ENCODE data around the gene GRK4. TPM values are rescaled to one million over a fixed set of nuclear protein-coding genes. Genes with fewer than 3 reads are reported as not detected.

GRK4 gene
- total RNA-seq, 1 experiment from 2014 or later, result 2.5 TPM

DNA sequence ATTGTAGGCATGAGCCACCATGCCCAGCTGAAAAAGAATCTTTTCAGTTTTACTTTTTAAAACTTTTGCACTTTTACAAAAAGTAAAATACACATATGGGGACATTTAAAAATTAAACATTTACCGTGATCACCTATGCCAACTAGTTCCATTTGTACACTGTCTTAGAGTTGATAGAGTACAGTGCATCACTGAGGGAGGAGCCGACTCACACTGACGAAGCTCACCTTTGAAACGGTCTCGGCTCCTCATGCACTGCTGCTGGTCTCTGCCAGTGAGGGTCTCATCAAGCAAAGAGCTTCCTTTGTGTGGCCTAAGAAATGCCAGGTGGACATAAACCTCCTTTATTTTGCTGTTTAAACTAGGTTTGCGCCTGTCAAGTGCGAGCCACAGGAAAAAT, 50.0 kb downstream of the GRK4 start:
- Histone ChIP-seq H3K27me3 (ENCODE audit: control insufficient read depth, insufficient read depth, low read length) (no peaks in the 10 kb centered on the region), H3K36me3 (ENCODE audit: control insufficient read depth, insufficient read depth, low read length) (no peaks in the 10 kb centered on the region), H3K27ac (ENCODE audit: low read length) (no peak overlapping the region), H3K4me1 (ENCODE audit: control insufficient read depth, insufficient read depth, low read length) (no peaks in the 10 kb centered on the region), H3K9me3 (ENCODE audit: control insufficient read depth, insufficient read depth, low read depth, low read length) (no peaks in the 10 kb centered on the region), H3K4me3 (ENCODE audit: low read depth in 2 of 2, low read length in 2 of 2) (no peak overlapping the region)
- CTCF ChIA-PET, result no interaction called here
- BruUV-seq (replicated peaks), result no TSS peak
- intact Hi-C loops (cut with micrococcal nuclease; ENCODE audit: unreplicated experiment) (no loop called here), in situ Hi-C loops (cut with HindIII; ENCODE audit: low pct_unique_long_range_greater_than_20kb, low sequenced_read_pairs) (no loop called here)
- POLR2A ChIA-PET, result no interaction called here
- DNase-seq (ENCODE audit: low read depth, low spot score) (no peak), ATAC-seq (no peak)
- no peak for TF ChIP-seq TCF7L2 (IDR thresholded peaks at IDR 0.05; ENCODE audit: low read depth, low read length)
- TF ChIP-seq, protein P1, sequence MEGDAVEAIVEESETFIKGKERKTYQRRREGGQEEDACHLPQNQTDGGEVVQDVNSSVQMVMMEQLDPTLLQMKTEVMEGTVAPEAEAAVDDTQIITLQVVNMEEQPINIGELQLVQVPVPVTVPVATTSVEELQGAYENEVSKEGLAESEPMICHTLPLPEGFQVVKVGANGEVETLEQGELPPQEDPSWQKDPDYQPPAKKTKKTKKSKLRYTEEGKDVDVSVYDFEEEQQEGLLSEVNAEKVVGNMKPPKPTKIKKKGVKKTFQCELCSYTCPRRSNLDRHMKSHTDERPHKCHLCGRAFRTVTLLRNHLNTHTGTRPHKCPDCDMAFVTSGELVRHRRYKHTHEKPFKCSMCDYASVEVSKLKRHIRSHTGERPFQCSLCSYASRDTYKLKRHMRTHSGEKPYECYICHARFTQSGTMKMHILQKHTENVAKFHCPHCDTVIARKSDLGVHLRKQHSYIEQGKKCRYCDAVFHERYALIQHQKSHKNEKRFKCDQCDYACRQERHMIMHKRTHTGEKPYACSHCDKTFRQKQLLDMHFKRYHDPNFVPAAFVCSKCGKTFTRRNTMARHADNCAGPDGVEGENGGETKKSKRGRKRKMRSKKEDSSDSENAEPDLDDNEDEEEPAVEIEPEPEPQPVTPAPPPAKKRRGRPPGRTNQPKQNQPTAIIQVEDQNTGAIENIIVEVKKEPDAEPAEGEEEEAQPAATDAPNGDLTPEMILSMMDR (IDR thresholded peaks at IDR 0.05), result no peak
- no peak for TF ChIP-seq POLR2AphosphoS5 (IDR thresholded peaks at IDR 0.05; ENCODE audit: low read depth, low read length)
- TF ChIP-seq, protein P2, sequence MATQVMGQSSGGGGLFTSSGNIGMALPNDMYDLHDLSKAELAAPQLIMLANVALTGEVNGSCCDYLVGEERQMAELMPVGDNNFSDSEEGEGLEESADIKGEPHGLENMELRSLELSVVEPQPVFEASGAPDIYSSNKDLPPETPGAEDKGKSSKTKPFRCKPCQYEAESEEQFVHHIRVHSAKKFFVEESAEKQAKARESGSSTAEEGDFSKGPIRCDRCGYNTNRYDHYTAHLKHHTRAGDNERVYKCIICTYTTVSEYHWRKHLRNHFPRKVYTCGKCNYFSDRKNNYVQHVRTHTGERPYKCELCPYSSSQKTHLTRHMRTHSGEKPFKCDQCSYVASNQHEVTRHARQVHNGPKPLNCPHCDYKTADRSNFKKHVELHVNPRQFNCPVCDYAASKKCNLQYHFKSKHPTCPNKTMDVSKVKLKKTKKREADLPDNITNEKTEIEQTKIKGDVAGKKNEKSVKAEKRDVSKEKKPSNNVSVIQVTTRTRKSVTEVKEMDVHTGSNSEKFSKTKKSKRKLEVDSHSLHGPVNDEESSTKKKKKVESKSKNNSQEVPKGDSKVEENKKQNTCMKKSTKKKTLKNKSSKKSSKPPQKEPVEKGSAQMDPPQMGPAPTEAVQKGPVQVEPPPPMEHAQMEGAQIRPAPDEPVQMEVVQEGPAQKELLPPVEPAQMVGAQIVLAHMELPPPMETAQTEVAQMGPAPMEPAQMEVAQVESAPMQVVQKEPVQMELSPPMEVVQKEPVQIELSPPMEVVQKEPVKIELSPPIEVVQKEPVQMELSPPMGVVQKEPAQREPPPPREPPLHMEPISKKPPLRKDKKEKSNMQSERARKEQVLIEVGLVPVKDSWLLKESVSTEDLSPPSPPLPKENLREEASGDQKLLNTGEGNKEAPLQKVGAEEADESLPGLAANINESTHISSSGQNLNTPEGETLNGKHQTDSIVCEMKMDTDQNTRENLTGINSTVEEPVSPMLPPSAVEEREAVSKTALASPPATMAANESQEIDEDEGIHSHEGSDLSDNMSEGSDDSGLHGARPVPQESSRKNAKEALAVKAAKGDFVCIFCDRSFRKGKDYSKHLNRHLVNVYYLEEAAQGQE (IDR thresholded peaks at IDR 0.05; ENCODE audit: insufficient read depth in 1 of 2, low read depth in 2 of 2, low read length in 1 of 2), result no peak
- no peak for TF ChIP-seq SIN3A (IDR thresholded peaks at IDR 0.05; ENCODE audit: borderline replicate concordance, insufficient read depth, low read depth, low read length)

DNA sequence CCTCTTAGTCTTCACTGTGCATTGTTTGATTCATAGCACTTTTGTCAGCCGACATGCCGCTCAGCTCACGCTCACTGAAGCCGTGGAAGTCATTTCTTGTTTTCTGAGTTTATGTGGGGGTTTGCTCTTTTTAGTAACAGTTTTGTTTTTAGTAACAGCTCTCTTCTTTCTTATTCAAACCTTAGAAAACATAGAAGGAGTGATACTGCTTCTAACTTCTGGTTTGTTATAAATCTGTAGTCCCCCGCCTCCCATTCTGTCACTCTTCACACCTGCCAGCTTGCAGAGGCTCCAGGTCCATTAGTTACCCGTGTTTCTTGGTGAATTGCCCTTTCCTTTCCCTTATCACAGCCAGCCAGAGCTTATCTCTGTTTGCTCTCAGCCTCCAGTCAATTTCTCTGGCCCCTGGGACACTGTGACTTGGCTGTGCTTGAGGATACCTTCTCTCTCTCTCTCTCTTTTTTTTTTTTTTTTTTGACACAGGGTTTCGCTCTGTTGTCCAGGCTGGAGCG, 50.5 kb downstream of the GRK4 start:
- TF ChIP-seq, protein P1 (IDR thresholded peaks at IDR 0.05), result no peak
- TF ChIP-seq POLR2AphosphoS5 (IDR thresholded peaks at IDR 0.05; ENCODE audit: low read depth, low read length) (no peak), SIN3A (IDR thresholded peaks at IDR 0.05; ENCODE audit: borderline replicate concordance, insufficient read depth, low read depth, low read length) (no peak), TCF7L2 (IDR thresholded peaks at IDR 0.05; ENCODE audit: low read depth, low read length) (no peak)
- TF ChIP-seq, protein P2 (IDR thresholded peaks at IDR 0.05; ENCODE audit: insufficient read depth in 1 of 2, low read depth in 2 of 2, low read length in 1 of 2), result no peak
- CTCF ChIA-PET, result no interaction called here
- H3K4me1 ChIP-seq (ENCODE audit: control insufficient read depth, insufficient read depth, low read length), result no peaks in the 10 kb centered on the region
- no peaks in the 10 kb centered on the region for H3K36me3 ChIP-seq (ENCODE audit: control insufficient read depth, insufficient read depth, low read length)
- no peak for ATAC-seq
- H3K4me3 ChIP-seq (ENCODE audit: low read depth in 2 of 2, low read length in 2 of 2), result no peak overlapping the region
- DNase-seq (ENCODE audit: low read depth, low spot score), result no peak
- H3K27me3 ChIP-seq (ENCODE audit: control insufficient read depth, insufficient read depth, low read length), result no peaks in the 10 kb centered on the region
- intact Hi-C loops (cut with micrococcal nuclease; ENCODE audit: unreplicated experiment), result no loop called here
- POLR2A ChIA-PET, result no interaction called here
- in situ Hi-C loops (cut with HindIII; ENCODE audit: low pct_unique_long_range_greater_than_20kb, low sequenced_read_pairs), result no loop called here
- H3K27ac ChIP-seq (ENCODE audit: low read length), result no peak overlapping the region
- BruUV-seq (replicated peaks), result no TSS peak
- no peaks in the 10 kb centered on the region for H3K9me3 ChIP-seq (ENCODE audit: control insufficient read depth, insufficient read depth, low read depth, low read length)
